GM19035 (cell line): ENCODE results near the gene SLIT3.

Experiments
- ATAC-seq: cut with Tn5 transposase; IDR thresholded peaks from one replicate; pipeline ENCODE4 v1.9.1; 2021; ENCODE audit not compliant: unreplicated experiment

Gene SLIT3

GRCh38 chr5:169048181-169049125, 252.5 kb downstream of the SLIT3 start:
- no peak for ATAC-seq

GRCh38 chr5:169044962-169045361, 256.0 kb downstream of the SLIT3 start:
- ATAC-seq = no peak

- ATAC-seq = no peak
These were observed 259.8 kb downstream of the SLIT3 start for GRCh38 chr5:169041180-169041579.

- ATAC-seq = no peak
These were observed 261.3 kb downstream of the SLIT3 start for GRCh38 chr5:169039592-169039991.

GRCh38 chr5:169037466-169037865, 263.5 kb downstream of the SLIT3 start:
- ATAC-seq = no peak

GRCh38 chr5:169036079-169036805, 264.7 kb downstream of the SLIT3 start:
- no peak for ATAC-seq

GRCh38 chr5:169029661-169030274, 271.2 kb downstream of the SLIT3 start:
- ATAC-seq = no peak

- no peak for ATAC-seq
These were observed 271.9 kb downstream of the SLIT3 start for GRCh38 chr5:169029037-169029436.

- no peak for ATAC-seq
These were observed 273.4 kb downstream of the SLIT3 start for GRCh38 chr5:169027501-169028061.

- ATAC-seq = no peak
These were observed 275.4 kb downstream of the SLIT3 start for GRCh38 chr5:169025491-169025890.

- ATAC-seq = no peak
These were observed 276.5 kb downstream of the SLIT3 start for GRCh38 chr5:169024421-169024820.

- no peak for ATAC-seq
These were observed 278.2 kb downstream of the SLIT3 start for GRCh38 chr5:169022718-169023117.

GRCh38 chr5:169020102-169020501, 280.8 kb downstream of the SLIT3 start:
- no peak for ATAC-seq

GRCh38 chr5:169018925-169019324, 282.0 kb downstream of the SLIT3 start:
- no peak for ATAC-seq

- no peak for ATAC-seq
These were observed 284.9 kb downstream of the SLIT3 start for GRCh38 chr5:169015991-169016390.

GRCh38 chr5:169013846-169014245, 287.1 kb downstream of the SLIT3 start:
- ATAC-seq = no peak

- no peak for ATAC-seq
These were observed 287.7 kb downstream of the SLIT3 start for GRCh38 chr5:169013208-169013728.

- no peak for ATAC-seq
These were observed 288.5 kb downstream of the SLIT3 start for GRCh38 chr5:169012450-169012849.

GRCh38 chr5:169011451-169011850, 289.5 kb downstream of the SLIT3 start:
- ATAC-seq = no peak

- ATAC-seq = no peak
These were observed 289.9 kb downstream of the SLIT3 start for GRCh38 chr5:169011009-169011408.

GRCh38 chr5:169009123-169009522, 291.8 kb downstream of the SLIT3 start:
- ATAC-seq = no peak
